GM18508 (cell line): ENCODE results near the gene ERBB4.

Experiments used
- ATAC-seq: cut with Tn5 transposase; IDR thresholded peaks from one replicate; pipeline ENCODE4 v1.9.1; 2021; ENCODE audit warnings: moderate number of reproducible peaks; ENCODE audit not compliant: insufficient read depth, unreplicated experiment

Gene ERBB4

DNA sequence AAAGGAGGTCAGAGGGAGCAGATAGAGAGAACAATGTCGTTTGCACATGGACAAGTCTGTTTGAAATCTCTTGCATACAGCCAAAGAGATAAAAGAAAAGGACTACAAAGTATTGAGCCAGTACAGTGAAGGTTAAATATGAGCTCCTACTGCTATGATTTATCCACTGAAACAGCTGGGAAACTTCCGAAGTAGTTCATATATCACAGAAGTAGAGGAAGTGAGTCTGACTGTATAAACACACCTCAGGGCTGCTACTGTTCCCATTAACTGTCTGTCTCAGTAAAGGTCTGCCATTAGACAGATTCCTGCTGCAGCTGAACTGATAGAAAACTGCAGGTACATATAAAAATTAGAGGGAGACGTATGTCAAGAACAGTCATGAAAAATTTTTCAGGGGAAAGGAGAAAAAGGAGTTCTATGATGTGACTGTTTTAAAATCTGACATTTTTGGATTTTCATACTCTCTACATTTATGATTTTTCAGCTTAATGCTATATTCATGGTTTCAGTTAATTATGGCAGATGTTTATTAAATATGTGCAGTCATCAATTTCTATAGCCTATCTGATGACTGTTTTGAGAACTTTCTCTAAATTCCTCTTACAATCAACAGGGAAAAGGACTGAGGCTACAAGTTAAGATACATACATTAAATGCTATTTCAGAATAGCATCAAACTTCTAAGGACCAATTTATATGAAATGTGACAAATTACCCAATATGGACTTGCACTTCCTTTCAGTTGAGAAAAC lies 364.7 kb downstream of the ERBB4 start:
- ATAC-seq = no peak

DNA sequence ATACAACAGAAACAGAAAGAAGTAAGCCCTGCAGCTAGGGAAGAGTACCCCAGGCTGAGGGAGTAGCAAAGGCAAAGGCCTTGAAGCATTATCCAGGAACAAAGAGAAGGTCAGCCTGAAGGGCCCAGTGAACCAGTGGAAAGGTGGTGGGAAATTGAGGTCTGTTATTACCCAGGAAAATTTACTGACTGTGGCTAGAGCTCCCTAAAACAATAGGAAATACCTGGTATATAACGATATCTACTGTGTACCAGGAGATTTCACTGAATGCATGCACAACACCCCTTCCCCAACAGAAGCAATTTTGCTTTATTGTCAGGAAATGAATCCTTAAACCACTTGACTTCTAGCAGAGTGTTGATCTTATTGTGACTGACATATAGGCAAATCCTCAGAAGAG lies 365.3 kb downstream of the ERBB4 start:
- ATAC-seq = no peak

DNA sequence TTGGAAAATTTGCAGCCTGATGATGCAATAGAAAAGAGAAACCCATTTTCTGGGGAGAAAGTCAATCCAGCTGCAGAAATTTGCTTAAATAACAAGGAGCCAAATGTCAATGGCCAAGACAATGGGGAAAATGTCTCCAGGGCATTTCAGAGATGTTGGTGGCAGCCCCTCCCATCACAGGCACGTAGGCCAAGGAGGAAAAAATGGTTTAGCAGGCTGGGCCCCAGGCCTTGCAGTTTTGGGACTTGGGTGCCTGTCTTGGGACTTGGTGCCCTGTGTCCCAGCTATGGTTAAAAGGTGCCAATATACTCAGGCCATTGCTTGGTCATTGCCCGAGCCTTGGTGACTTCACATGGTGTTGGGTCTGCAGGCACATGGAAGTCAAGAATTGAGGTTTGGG lies 368.2 kb downstream of the ERBB4 start:
- no peak for ATAC-seq

DNA sequence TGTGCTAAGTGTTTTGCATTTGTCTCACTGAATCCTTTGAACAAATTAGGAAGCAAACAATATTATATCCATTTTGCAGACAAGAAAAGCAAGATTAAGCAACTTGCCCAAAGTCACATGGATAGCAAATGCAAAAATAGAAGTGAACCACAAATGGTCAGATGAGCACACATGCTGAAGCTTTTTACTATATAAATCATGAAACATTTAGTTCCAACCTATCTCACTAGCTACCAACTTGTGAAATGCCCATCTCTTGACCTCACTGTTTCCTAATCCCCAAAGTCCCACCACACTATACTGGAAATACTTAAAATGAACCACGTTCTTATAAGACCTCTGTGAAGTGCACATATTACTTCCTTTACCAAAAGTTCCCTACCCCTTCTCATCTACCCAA lies 380.5 kb downstream of the ERBB4 start:
- no peak for ATAC-seq

DNA sequence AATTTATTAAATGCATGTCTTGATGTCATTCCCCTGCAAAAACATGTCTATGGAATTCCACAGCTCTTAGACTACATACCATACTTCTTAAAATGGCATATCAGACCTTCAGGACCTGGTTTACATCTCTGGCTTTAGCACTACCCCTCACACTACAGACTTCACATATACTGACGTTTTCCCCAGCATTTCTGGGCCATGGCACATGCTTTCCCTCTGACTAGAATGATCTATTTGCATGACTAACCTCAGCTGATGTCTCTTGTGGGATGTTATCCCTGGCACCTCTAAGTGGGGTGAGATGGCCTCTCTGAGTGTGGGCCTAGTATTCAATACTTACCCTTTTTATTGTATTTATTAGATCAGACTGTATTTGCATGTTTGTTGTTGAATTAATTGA lies 381.6 kb downstream of the ERBB4 start:
- ATAC-seq = no peak

DNA sequence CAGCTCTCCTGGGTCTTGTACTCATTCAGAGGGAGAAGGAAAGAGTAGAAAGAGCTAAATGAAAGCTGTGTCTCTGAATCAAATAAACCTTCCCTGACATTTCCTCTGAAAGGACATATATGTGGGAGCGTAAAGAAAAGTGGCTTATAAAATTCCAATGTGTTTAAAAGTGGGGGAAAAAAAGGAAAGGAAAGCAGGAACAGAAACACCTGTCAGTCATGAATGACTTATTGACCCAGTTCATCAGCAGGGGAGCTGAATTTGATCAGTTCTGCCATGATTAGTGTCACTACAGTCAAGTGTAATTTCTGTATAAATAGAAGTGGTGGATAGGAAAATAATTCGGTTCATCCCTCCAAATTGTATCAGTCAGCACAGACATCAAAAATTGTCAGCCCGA lies 382.5 kb downstream of the ERBB4 start:
- ATAC-seq = no peak

DNA sequence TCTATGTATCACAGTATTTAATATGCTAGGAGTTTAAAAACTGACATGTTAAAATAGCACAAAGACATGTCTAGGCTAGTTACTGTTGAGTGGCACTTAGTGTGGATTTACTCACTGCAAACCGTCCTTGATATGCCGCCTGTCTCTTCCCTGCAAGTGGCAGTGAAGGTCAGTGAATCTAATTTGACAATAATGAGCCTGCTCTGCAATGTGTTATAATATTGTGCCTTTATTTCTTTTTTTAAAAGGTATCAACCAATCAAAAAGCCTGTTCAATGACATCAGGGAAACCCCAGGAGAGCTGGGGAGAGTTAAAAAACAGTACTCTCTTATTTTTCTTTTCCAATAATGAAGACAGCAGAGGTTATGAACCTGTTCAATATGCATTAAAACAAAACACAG lies 384.1 kb downstream of the ERBB4 start:
- ATAC-seq = no peak

DNA sequence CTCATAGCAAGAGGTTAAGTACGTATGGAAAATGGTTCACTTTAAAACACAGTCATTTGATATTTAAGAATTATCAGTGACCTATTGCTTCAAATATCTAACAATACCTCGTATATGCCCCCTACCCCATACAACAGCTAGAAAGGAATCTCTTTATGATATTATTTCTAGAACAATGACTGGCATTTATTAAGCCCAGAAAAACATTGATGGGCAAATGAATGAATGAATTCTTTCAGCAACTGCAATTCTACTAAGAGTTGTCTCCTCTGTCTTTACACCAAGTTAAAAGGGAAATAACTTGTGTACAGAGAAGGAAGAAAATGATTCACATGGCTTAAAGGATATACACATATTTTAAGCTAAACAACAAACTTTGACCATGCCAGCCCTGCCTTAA lies 384.7 kb downstream of the ERBB4 start:
- ATAC-seq = no peak

DNA sequence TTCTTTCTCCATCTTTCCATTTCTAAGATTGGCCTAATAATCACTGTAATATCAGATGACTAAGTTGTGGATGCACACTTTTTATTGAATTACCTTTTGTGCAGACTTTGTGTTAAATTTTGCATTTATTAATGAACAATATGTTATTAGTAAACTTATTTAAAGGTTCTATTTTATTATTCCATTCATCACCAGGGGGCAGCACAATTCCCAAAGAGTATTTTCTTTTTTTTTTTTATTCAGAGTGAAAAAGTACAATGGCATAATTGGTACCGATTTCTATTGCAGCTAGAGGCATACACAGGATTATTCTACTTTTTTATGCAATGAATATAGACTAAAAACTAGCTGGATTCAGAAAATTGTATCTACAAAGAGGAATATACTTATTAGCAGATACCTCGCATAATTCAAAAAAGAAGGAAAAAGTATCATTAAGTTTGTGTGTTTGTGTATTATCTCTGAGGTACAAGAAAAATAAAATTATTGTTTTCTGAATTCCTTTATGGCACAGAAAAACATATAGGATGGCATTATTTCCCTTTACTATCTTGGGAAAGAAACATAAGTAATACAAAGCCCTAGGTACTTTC lies 390.6 kb downstream of the ERBB4 start:
- no peak for ATAC-seq

DNA sequence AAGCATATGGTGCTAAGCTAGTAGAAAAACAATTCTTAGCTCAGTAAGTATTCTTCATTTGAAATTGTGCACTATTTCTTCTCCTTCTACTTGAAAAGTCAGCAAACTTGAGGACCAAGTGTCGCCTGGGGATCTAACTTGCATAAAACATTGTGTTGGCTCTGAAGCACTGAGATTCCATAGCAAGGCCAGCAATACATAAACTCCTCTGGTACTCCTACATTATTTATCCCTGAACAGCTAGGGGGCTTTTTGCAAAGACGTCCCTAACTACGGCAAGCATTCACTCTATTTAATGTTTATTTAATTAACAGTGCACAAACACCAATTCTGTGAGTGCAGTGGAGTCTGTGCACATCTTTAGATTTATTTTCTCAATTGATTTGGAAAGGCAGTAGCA lies 392.2 kb downstream of the ERBB4 start:
- ATAC-seq = no peak

DNA sequence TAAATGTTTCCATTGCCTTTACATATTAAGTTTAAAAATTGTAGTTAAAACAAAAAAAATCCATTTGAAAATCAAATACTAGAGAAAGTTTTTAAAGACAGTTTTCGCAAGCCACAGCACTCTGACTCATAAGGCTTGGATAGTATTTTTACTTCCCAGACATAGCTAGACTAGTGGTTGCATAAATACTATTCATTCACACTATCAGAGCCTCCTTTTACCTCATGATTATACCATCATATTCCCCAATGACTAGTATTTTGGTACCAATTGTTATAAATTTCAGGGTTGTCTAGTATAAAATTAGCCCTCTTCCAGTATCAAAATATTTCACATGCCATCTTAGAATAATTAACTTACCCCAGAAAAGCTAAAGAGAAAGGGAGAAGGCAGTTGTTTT lies 393.5 kb downstream of the ERBB4 start:
- ATAC-seq = no peak

DNA sequence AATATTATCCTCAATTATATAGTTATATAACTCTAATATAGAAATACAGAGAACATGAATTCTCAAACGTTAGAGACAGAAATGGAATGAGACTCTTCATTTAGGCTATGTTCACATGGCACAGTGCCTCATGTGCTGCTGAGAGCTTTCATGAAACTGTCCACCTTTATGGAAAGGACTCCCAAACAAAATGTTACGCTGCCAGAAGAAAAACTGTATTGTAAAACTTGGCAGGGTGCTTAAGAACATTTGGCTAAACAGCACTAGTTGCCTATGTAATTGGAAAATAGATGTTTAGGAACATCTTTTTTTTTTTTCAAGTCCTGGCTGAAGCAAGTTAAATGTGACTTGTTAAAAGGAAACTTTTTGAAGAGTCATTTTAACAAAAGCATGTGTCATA lies 396.0 kb downstream of the ERBB4 start:
- no peak for ATAC-seq

DNA sequence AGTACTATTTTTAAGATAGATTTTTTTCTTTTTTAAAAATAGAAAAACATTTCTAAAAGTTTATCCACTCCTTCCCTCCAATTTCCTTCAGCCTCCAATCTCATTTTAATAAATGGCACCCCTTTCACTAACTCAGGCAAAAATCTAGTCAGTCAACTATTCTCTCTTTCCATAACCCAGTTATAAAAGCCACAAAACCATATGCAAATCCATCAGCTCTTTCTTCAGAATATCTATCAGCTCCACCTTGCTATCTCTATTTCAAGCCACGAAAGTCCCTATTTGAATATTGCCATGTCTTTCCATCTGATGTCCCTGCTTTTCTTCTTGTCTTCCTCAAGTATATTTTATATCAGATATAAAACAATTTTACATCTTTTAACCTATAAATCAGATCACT lies 397.1 kb downstream of the ERBB4 start:
- ATAC-seq = no peak

DNA sequence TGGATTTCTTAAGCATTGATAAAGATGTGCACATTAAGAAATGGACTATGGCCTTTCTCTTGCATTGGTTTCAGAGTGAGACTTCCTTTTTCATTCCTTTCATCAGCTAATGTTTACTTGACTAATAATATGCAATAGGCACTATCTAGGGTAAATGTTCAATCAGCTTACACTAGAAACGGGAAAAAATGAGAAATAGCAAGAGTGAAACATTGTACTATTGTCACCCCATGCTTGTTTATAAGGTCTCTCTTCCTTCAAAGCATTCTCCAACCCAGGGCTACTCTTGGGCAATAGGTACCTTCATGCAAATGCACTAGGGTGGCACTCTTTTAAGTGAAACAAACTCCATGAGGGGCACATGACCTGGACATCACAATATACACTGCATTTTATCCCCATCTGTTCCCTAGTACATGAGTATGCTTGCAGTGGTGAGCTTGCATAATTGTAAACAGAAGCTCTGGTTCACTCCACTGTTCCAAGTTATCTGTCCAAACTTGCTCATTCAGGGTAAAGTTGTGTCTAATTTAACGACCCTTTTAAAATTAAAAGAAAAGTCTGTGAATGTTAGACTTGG lies 402.3 kb downstream of the ERBB4 start:
- no peak for ATAC-seq

DNA sequence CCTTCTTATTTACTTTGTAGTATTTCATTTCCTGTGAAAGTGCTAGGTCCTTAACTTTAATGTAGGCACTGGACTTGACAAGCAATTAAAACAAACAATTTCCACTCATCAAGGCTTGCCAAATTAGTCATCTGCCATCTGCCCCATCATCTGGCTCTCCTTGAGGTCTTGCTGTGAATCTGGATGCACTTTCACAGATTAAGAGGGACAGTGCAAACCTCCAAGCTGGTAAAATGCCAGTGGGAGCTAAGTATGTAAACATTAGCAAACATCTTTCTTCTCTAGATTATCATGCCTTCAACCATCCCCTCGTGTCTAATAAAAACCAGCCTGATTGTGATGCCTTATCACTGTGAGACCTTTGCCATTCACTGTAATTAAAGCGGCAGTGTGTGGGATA lies 402.9 kb downstream of the ERBB4 start:
- ATAC-seq = no peak

DNA sequence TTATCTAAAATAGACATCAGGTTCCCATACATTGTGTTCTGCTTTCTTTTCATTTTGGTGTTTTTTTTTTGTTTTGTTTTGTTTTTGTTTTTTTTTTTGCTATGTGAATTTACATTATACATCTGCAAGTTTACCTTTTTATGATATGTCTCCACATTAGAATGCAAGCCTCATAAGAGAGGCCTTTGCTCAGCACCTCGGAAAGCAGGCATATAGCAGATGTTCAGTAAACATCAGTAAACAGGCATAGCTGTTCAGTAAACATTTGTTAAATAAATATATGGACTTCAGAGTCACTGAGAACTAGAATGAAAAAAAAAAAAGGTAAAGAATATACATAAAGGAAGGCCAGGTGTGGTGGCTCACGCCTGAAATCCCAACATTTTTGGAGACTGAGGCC lies 405.3 kb downstream of the ERBB4 start:
- ATAC-seq = no peak

DNA sequence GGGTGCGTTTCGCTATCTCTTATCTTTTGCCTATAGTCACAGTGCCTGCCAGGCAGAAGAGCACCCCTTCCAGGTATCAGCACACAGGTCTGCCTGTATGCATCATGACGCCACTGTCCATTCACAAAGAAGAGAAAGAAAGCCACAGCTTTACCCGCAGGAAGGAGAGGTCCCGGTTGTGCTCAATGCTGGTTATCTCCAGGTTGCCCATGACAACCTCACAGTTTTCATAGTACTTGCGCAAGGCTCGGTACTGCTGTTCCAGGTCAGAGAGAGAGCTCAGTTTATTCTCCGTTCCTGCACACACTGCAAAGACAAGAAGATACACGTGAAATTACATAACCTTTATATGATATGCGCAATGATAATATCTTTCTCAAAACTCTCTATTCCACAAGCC lies 414.0 kb downstream of the ERBB4 start:
- ATAC-seq = no peak

DNA sequence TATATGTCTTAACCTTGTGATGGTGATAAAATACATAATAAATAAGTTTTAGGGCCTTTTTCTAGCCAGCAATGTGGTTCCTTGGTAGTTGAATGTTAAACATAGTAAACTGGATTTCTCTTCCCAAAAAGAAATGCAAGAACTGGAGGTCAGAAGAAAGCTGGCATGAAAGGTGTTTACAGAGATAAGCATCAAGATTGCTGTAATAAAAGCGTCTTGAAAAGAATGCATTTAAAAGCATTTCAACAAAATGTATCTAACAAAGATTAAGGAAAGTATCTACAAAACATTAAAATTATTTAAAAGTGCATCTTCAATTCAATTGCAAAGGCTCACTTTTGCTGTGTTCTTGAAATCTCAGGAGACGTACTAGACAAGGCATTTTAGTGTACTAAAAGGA lies 419.0 kb downstream of the ERBB4 start:
- no peak for ATAC-seq

DNA sequence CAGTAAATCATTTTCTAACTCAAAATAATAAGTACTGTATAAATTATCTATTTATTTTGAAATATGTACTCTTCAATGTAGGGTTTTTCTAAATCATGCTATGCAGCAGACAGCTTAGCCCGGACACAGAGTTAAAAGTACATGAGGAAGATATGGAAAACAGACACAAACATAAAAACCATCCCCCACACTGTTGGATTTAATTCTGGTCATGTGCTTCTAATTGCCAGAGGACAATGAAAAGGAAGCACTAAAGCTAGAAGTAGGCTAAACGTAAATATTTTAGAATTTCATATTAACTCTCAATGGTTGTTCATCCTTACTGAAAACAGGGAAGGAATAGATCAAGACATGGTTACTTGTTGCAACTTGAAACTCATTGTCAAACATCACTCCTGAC lies 420.7 kb downstream of the ERBB4 start:
- no peak for ATAC-seq

DNA sequence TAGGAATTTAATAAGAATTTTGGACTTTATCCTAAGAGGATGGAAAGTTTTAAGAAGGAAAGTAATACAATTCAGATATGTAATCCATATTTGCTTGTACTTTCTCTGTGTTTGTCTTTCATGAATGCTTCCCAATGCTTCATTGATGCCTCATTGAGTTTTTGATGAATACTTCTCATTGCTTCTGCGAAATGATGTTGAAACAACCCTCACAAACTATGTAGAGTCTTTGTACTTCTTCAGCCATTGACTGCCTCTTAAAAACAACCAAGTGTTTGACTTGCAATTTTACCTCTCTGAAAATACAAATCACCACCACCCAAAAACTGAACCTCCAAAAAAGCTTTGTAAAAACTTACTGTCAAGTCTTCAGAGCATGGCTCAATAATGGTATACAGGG lies 424.1 kb downstream of the ERBB4 start:
- no peak for ATAC-seq

DNA sequence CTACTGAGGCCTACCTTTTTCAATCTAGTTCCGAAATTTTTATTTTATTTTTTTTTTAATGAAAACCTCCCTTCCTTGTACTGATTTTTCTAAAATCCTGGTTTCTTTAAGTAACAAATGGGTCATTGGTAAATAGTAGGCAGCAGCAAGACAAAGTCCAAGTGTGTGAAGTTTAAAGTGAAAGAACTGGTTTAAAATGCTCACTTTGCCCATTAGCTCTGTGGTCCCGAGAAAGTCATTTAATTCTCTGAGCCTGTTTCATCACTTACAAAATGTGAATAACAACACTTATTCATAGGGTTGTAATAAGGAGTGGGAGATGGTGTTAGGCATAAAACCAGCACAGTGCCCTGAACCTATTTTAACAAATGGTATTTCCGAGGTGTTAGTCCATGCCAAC lies 426.2 kb downstream of the ERBB4 start:
- no peak for ATAC-seq
